Measurements from ENCODE around the gene FBXL7. TPM values are rescaled to one million over a fixed set of nuclear protein-coding genes. Genes with fewer than 3 reads are reported as not detected.

Gene FBXL7
- total and polyA plus RNA-seq, 2 of the 8 experiments (the other 6 are each of a cell fraction or from before 2014, with no cell fraction given), result 17.7 to 17.8 TPM

DNA sequence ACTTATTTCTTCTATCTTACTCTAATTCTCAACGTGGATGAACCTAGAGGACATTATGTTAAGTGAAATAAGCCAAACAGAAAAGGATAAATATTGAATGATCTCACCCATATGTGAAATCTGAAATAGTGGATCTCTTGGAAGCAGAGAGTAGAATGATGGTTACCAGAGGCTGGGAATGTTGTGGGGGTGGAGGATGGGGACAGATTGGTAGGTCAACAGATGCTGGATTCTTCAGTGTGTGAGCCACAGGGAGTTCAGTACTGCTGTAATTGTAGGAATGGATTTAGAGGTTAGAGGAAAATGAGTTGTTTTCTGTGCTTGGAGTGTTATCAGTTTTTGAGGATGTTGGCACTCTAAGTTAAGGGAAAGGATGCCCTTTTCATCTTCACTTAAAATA lies 190.6 kb downstream of the FBXL7 start (continued):
- TF ChIP-seq, protein P1, sequence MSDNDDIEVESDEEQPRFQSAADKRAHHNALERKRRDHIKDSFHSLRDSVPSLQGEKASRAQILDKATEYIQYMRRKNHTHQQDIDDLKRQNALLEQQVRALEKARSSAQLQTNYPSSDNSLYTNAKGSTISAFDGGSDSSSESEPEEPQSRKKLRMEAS (IDR thresholded peaks at IDR 0.05), result no peak

Data from H1 (cell line).